G401 (cell line): Measurements from ENCODE around the gene DIPK2A. TPM values are rescaled to one million over a fixed set of nuclear protein-coding genes. Genes with fewer than 3 reads are reported as not detected.
A peak's percentile ranks its signal among the peaks of the same experiment; 100 is the strongest.

Source experiments
- DNase-seq: peaks from one replicate; pipeline ENCODE4 v3.0.0-alpha.2; 2015; ENCODE audit warnings: low spot score
- in situ Hi-C: cut with HindIII; loops from 2 replicates; pipeline ENCODE4 v1.10.0; 2016; ENCODE audit warnings: low sequenced_read_pairs, mixed read lengths
- total RNA-seq: library from RNA; depleted of rRNA; stranded (reverse); fragments of >200 nt; shearing (Covaris generic); gene quantifications from 2 replicates; pipeline ENCODE4 v1.2.3, GENCODE V29; 2014; rRNA removed

Gene DIPK2A
- 0.10 TPM in 1 of 2 replicates, not detected in the other for total RNA-seq

GRCh38 chr3:143971359-143972154 is at the start of gene DIPK2A:
Gene DIPK2A, plus strand, starts transcription at chr3:143971823. Its CDS starts 510 bp downstream, at chr3:143972333.
- in situ Hi-C loops = no loop called here

GRCh38 chr3:143924522-143925285 is 46.9 kb upstream of the DIPK2A start:
- DNase-seq = no peak
- in situ Hi-C loops = no loop called here

More at GRCh38 chr3:143971359-143972154, at the start of gene DIPK2A:
- DNase-seq = peak; percentile 94

- in situ Hi-C loops = no loop called here
- no peak for DNase-seq
Measured at GRCh38 chr3:143928056-143928455, 43.6 kb upstream of the DIPK2A start.

DNA sequence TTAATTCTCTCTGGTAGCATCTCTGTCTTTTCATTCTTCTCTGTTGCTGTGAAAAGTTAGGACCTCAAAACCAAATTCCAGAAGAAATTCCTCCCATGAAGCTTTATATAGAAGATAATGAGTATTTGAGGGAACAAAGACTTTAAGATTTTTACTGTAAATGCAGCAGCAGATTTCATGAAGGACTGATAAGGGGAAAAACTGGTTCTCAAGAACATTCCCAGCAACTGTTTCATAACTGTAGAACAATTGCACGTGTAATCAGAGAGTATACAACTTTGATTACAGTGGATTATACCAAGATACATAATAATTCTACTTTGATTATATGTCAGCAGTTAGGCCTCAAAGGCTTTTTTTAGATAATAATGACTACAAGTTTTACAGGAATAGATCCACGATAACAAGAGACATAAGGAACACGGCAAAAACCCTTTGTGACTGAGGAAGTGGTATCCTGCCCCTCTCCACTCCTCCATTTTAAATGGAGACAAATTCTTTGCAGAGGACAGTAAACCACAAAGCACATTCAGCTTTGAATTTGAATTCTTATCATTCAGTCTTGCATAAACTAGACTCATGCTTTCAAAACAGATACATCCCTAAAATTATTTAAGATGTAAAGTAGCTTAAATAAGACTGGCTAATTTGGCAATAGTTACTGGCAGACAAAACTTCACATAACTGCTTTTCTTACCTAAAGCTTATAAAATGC is 42.9 kb upstream of the DIPK2A start:
- DNase-seq = no peak
- in situ Hi-C loops = no loop called here

DNA sequence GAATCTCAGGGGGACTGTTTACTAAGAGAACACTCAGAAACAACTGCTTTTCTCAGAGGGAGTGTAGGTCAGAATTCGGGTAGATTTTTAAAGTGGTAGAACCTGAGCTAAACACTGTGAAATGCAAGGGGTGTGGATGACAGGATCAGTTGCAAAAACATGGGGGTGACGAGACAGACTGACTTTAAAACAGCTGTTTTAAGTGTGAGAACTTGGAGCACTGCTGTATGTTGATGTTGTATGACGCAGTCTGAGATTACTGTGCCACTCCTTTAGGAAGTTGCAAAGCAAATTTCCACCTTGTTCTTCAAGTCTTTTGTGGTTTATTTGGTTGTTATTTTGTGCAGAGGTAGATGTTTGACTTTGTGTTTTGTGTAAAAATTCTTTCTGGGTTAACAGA is 36.8 kb upstream of the DIPK2A start:
- in situ Hi-C loops = no loop called here
- DNase-seq = no peak

GRCh38 chr3:143935678-143936077 is 35.9 kb upstream of the DIPK2A start:
- DNase-seq = no peak

DNA sequence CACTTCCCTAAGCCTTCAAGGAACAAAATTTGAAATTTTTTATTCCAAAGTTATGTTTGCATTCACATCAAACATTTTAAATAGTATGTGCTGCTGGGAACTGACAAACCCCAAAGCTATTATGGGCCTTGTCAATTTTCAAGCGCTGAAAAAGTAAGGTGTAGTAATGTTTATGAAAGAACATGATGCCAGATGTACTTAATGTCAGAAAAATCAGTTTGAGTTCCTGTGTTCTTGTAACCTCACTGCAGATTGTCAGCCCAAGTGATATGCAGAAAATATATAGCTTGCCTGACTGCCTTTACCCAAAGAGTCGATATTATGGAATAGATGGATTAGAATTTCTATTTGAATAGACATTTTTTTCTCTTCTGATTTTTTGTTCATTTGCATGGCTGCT is 20.8 kb upstream of the DIPK2A start:
- DNase-seq = no peak
- in situ Hi-C loops = no loop called here

More at GRCh38 chr3:143935678-143936077, 35.9 kb upstream of the DIPK2A start:
- in situ Hi-C loops = no loop called here

DNA sequence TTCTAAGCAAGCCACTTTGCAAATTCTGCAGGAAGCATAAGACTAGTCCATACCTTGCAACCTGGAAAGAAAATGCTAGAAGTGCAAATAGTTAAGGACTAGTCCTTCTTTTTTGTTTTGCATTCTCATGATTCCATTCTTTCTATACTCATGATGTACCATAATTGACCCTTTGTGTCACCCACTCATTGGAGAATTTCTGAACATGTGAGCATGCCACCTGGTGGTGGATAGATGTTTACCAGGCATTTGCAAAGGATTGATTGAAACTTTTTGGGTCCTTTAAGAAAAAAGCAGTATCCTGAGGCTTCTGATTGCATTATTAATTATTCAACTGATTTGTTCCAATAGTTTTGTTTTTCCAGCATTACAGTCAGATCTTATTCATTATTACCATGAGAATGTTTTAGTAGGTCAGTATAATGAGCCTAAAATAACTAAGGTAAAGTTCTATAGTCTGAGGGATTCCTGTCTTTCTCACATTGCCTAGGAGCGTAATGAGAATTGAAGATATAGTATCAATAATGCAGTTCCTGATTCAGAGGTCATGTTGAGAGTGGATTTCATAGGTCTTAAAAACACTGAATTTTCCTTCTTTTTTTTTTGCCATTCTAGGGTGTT is 20.2 kb upstream of the DIPK2A start:
- in situ Hi-C loops = no loop called here

DNA sequence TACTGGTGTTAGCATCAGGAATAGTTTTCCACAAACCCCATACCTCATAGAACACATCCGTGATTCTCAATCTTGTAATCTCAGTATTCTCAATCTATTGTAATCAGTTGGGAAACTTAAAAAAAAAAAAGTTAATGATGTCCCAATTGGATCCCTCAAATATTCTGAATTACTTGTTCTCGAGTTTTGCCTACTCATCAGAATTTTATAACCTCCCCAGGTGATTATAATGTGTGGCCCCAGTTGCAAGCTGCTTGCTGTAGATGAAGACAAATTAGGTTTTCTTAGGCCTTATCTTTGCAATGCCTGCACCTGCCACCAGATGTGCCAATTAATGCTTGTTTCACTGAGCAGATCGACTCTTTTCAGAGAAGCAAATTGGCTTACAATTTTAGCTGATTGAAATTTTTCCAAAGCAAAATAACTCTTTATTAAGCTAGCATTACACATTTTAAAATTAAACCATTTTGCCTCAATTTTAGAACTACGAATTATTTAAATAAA is 19.0 kb upstream of the DIPK2A start:
- in situ Hi-C loops = no loop called here
- no peak for DNase-seq

More for the DNA sequence above, 20.2 kb upstream of the DIPK2A start:
- peak; percentile 15 for DNase-seq

DNA sequence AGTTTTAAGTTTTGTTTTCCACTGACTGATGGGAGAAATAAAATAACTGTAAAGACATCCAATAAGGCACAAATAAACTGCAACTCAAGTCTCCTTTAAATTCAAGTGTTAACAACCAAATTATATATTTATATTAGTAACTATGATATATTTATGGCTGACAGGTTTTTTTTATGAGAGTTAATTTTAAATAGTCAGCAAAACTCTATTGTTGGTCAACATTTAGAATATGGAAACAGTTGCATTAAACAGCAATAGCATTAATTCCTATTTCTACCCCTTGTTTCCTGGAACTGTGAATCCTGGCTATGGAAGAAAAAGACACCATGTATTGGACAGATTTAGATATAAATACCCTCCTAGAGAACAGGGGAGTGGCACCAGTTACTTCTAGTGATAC is 16.5 kb upstream of the DIPK2A start:
- in situ Hi-C loops = no loop called here
- no peak for DNase-seq

GRCh38 chr3:143956838-143957237 is 14.8 kb upstream of the DIPK2A start:
- in situ Hi-C loops = no loop called here
- no peak for DNase-seq

DNA sequence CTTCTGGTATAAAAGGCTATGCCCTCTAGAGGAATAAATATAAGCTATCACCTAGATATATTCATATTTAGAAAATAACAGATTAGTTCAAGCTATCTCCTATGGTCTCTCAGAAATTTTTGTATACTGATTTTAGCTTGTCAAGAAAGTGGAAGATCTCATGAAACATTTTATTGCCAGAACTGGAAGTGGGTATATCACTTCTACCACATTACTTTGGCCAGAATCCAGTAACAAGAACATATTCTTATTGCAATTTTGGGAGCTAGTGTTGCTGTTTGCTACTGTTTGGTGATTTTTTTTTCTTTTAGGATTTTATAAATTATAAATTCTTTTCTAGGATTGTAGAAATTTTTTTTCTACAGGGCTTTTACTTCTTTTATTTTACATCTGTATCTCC is 14.2 kb upstream of the DIPK2A start:
- in situ Hi-C loops = no loop called here
- DNase-seq = no peak

- DNase-seq = no peak
- in situ Hi-C loops = no loop called here
Measured at GRCh38 chr3:143958966-143959365, 12.7 kb upstream of the DIPK2A start.

DNA sequence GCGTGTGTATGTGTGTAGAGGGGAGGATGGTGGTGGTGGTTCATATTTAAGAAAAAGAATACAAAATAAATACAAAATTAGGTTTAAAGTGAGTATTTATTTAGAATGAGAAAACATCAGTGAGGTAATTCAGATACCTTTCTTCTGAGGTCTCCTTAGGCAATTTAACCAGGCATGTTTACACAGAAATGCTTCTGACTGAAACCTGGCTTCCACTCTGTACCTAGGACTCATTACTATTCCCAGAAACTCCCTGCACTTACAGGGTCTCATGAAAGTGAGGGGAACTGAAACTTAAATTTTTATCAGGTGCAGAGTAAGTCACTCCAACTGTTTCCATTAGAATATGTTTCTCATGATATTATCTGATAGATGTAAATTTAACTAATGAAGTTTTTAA is 10.3 kb upstream of the DIPK2A start:
- in situ Hi-C loops = no loop called here
- DNase-seq = no peak

GRCh38 chr3:143963946-143964345 is 7.7 kb upstream of the DIPK2A start:
- DNase-seq = no peak
- in situ Hi-C loops = no loop called here

DNA sequence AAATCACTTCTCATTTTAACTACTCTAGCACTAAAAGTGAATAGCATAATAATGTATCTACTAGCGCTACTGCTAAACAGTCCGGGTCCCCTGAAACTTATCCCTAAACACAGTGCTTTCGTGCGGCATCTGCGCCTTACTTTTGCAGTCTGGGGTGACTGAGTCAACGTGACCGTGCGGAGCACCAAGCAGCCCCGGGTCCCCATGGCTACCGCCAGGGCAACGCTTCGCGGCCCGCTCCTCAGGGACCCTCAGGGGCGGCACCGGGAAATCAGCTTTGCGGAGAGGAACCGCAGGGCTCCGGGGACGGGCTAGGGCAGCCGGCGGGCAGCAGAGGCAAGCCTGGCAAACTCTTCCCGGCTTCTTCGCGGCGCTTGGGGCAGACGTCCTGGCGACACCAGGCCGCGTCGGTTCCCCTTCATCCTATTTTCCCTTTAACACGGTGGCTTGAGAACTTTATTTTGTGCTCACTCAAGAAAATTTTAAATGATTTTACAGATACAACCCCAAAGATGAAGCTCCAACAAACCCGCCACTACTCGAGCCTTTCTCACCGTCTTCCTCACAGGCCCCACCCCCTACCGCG is 757 bp upstream of the DIPK2A start:
- in situ Hi-C loops = no loop called here
- peak; percentile 62 for DNase-seq

DNA sequence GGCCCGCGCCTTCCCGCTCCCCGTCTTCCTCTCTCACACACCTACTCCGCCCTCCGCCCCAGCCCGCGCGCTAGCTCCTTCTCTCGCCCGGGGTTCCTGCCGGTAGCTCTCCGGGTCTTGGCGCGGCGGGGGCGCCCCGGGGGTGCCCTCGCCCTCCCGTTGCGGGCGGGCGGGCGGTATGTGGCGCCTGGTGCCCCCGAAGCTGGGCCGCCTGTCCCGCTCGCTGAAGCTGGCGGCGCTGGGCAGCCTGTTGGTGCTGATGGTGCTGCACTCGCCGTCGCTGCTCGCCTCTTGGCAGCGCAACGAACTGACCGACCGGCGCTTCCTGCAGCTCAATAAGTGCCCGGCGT is 507 bp downstream of the DIPK2A start:
- no peak for DNase-seq
- in situ Hi-C loops = no loop called here

DNA sequence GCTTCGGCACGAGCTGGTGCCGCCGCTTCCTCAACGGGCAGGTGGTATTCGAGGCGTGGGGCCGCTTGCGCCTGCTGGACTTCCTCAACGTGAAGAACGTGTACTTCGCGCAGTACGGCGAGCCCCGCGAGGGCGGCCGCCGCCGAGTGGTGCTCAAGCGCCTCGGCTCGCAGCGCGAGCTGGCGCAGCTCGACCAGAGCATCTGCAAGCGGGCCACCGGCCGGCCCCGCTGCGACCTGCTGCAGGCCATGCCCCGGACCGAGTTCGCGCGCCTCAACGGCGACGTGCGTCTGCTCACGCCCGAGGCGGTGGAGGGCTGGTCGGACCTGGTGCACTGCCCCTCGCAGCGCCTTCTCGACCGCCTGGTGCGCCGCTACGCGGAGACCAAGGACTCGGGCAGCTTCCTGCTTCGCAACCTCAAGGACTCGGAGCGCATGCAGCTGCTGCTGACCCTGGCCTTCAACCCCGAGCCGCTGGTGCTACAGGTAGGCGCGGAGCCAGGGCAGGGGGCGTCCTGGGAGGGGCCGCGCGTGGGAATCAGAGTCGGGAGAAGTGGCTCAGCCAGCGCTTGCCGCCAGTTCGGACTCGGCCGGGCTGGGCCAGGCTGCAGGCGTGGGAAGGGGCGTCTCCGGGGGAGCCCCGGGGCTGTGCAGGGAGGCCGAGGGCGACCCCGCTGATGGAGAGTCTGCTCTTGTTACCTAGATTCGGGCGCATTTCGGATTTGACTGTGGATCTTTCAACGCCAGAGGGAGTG is 1.1 kb downstream of the DIPK2A start:
- peak; percentile 75 for DNase-seq
- in situ Hi-C loops = no loop called here
